Peyer's patch (tissue), 4 donors: Measurements from ENCODE around the gene VPS16. TPM values are rescaled to one million over a fixed set of nuclear protein-coding genes. Genes with fewer than 3 reads are reported as not detected.

Source experiments
- DNase-seq, 3 donors: peaks; one replicate each; pipeline ENCODE4 v3.0.0-alpha.2; 2017 to 2019
- H3K27ac ChIP-seq, 4 donors: fragments of 200-600 bp; sonication (generic); one replicate each; pipeline ENCODE4 v1.5.1; 2016 to 2019
- H3K27me3 ChIP-seq, 2 donors: fragments of 200-600 bp; sonication (generic); one replicate each; pipeline ENCODE4 v1.5.1; 2019
- H3K36me3 ChIP-seq, 3 donors: fragments of 200-600 bp; sonication (generic); one replicate each; pipeline ENCODE4 v1.5.1; 2016 to 2019
- H3K4me1 ChIP-seq, 4 donors: fragments of 200-600 bp; sonication (generic); one replicate each; pipeline ENCODE4 v1.5.1; 2016 to 2019
- H3K4me3 ChIP-seq, 4 donors: fragments of 200-600 bp; sonication (generic); 1 replicate in 3 of 4; 2 replicates in 1 of 4; pipeline ENCODE4 v1.5.1; 2016 to 2019; ENCODE audit warnings: mild to moderate bottlenecking in 1 of 4
- H3K9me3 ChIP-seq, 4 donors: fragments of 200-600 bp; sonication (generic); one replicate each; pipeline ENCODE4 v1.5.1; 2016 to 2019; ENCODE audit warnings: mild to moderate bottlenecking in 1 of 4
- CTCF ChIP-seq, 6 experiments: fragments of 450-650 bp in 4 of 6; fragments of 200-600 bp in 2 of 6; sonication (generic) in 1 of 6; IDR thresholded peaks; one replicate each; pipeline ENCODE4 v1.5.1; 2017 to 2019; ENCODE audit warnings: antibody characterized with exemption in 6 of 6, mild to moderate bottlenecking in 3 of 6, moderate library complexity in 1 of 6
- POLR2A ChIP-seq, 2 donors: fragments of 450-650 bp; IDR thresholded peaks; one replicate each; pipeline ENCODE4 v1.5.1; 2017; ENCODE audit warnings: antibody characterized with exemption in 2 of 2, mild to moderate bottlenecking in 2 of 2, moderate library complexity in 2 of 2
- total RNA-seq, 4 donors: library from RNA; depleted of rRNA; stranded (reverse); fragments of >200 nt; gene quantifications; one replicate each; pipeline ENCODE4 v1.1.0, GENCODE V29; 2016

VPS16 gene
- total RNA-seq, 4 donors from 2014 or later = 43.7 to 54.6 (median 45.1) TPM

DNA sequence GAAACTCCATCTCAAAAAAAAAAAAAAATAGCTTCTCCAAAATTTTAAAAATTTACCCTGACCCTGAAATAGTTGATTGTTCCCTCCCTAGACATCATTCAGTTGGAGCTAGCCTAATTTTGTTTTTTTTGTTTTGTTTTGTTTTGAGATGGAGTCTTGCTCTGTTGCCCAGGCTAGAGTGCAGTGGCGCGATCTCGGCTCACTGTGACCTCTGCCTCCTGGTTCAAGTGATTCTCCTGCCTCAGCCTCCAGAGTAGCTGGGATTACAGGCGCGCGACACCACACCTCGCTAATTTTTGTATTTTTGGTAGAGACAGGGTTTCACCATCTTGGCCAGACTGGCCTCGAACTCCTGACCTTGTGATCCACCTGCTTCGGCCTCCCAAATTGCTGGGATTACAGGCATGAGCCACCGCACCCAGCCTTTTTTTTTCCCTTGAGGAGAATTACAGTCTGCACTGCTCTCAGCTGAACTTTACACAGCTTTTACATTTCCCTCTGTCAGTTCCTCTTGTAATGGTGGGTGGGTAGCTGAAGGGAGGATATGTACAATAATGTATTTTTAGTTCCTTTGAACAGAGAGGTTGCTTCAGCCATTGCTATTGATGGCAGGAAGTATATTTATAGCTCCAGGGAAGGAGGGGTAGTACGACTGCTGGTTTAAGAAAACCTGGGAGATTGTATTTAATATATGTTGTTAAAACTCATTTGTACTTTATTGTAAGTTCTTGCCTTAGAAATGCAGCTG lies 60.5 kb downstream of the VPS16 start:
- no peak for DNase-seq
- H3K27me3 ChIP-seq = no peaks in the 10 kb centered on the region
- H3K9me3 ChIP-seq = no peaks in the 10 kb centered on the region
- no peak for TF ChIP-seq CTCF (IDR thresholded peaks at IDR 0.05)
- no peak for TF ChIP-seq POLR2A (IDR thresholded peaks at IDR 0.05)
- H3K36me3 ChIP-seq = no peaks in the 10 kb centered on the region
- no peak overlapping the region for H3K27ac ChIP-seq
- no peaks in the 10 kb centered on the region for H3K4me1 ChIP-seq
- no peak overlapping the region for H3K4me3 ChIP-seq

DNA sequence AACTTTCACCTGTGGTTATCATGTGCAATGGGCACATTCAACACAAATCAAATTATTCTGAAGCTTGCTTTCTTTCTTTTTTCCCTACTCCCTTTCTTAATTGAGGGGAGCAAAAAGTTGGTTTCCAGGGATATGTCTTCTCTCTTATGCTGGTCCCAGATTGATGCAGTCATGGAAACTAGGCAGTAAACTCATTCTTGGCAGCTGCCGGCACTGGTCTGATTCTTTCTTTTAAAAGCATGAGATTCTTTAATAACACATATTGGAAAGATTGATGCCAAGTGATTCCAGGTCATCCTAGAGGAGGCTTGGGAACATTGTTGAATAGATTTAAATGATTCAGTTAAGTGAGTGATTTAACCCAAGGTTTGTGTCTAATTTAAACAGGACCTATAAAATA lies 61.7 kb downstream of the VPS16 start:
- Histone ChIP-seq H3K27ac (no peak overlapping the region), H3K27me3 (no peaks in the 10 kb centered on the region), H3K9me3 (no peaks in the 10 kb centered on the region), H3K4me3 (no peak overlapping the region), H3K36me3 (no peaks in the 10 kb centered on the region), H3K4me1 (no peaks in the 10 kb centered on the region)
- TF ChIP-seq POLR2A (IDR thresholded peaks at IDR 0.05) (no peak), CTCF (IDR thresholded peaks at IDR 0.05) (no peak)
- no peak for DNase-seq

GRCh38 chr20:2902818-2903217 lies 62.3 kb downstream of the VPS16 start:
- DNase-seq = no peak
- Histone ChIP-seq H3K9me3 (no peaks in the 10 kb centered on the region), H3K27ac (no peak overlapping the region), H3K4me3 (no peak overlapping the region), H3K36me3 (no peaks in the 10 kb centered on the region), H3K27me3 (no peaks in the 10 kb centered on the region), H3K4me1 (no peaks in the 10 kb centered on the region)
- TF ChIP-seq CTCF (IDR thresholded peaks at IDR 0.05) (no peak), POLR2A (IDR thresholded peaks at IDR 0.05) (no peak)

DNA sequence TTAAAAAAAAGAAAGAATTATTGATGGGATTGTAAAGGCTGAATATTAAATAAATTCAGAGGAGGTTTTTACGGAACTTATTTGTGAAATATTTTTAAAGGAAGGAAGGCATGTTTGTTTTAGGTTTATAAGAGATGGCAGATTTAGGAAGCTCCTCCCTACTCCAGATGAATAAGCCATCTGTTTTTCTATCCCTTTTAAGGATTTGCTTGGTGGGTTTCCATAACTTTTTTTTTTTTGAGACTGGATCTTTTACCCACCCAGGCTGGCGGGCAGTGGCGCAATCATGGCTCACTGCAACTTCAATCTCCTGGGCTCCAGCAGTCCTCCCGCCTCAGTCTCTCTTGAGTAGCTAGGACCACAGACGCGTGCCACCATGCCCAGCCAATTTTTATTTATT lies 63.1 kb downstream of the VPS16 start:
- Histone ChIP-seq H3K27me3 (no peaks in the 10 kb centered on the region), H3K4me3 (no peak overlapping the region)
- TF ChIP-seq CTCF (IDR thresholded peaks at IDR 0.05) (no peak), POLR2A (IDR thresholded peaks at IDR 0.05) (no peak)

GRCh38 chr20:2907519-2907918 lies 67.0 kb downstream of the VPS16 start:
- no peak for TF ChIP-seq POLR2A (IDR thresholded peaks at IDR 0.05)
- TF ChIP-seq CTCF (IDR thresholded peaks at IDR 0.05) = no peak
- Histone ChIP-seq H3K36me3 (no peaks in the 10 kb centered on the region), H3K27me3 (no peaks in the 10 kb centered on the region), H3K4me3 (no peak overlapping the region), H3K27ac (no peak overlapping the region), H3K4me1 (no peaks in the 10 kb centered on the region), H3K9me3 (no peaks in the 10 kb centered on the region)
- no peak for DNase-seq

More for the DNA sequence above, 63.1 kb downstream of the VPS16 start:
- Histone ChIP-seq H3K36me3 (no peaks in the 10 kb centered on the region), H3K27ac (no peak overlapping the region), H3K9me3 (no peaks in the 10 kb centered on the region), H3K4me1 (no peaks in the 10 kb centered on the region)
- no peak for DNase-seq
